HG03460 (cell line): ENCODE data around the gene CCDC8.
"Not testable (repeated sequence)": the region's sequence is repeated elsewhere in the genome, so short reads cannot be mapped to it uniquely, and the experiment has no call there.

ENCODE experiments used
- ATAC-seq: cut with Tn5 transposase; IDR thresholded peaks from one replicate; pipeline ENCODE4 v1.9.1; 2021; ENCODE audit not compliant: unreplicated experiment

Gene CCDC8

DNA sequence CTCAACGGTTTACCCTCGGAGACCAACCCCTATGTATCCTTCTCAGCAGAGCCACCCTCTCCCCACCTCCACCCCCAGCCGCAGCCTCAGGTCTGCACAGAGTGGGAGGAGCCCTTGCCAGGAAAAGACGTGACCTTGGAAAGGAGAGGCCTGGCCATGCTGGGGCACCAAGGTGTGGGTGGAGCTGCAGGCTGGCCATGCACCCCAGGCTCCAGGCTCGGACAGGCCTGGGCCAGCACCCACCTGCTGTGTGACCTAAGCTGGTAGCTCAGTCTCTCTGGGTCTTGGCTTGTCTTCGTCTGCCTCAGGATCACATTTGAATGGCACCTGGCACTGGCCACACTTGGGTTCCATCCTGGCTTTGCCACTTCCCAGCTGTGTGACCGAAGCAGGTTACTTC lies 29.5 kb downstream of the CCDC8 start:
- no peak for ATAC-seq

DNA sequence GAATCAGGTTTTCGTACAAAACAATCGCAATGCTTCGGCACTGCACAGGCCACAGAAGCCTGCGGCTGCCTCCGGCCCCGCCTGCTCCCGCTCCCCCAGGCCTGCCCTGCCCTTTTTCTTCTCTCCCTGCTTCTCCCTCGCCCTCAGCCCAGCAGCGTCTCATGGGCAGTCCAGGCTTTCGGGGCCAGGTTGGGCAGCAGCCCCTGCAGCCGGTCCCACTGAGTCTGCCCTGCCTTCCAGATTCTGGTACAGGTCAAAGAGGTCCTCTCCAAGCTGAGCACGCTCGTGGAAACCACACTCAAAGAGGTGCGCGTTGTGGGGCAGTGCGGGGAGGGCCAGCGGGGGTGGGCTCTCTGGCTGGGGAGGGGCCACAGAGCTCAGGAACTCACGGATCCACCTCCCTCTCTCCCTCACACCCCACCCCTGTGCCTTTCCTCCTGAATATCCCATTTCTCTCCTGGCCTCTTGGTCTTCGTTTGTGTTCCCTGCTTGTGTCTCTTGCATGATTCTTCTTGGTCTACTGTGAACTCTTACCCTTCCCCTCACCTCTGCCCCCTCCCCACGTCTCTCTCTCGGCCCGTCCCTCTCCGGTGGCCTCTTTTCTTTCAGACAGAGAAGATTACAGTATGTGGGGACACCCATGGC lies 30.1 kb downstream of the CCDC8 start:
- ATAC-seq, result no peak

DNA sequence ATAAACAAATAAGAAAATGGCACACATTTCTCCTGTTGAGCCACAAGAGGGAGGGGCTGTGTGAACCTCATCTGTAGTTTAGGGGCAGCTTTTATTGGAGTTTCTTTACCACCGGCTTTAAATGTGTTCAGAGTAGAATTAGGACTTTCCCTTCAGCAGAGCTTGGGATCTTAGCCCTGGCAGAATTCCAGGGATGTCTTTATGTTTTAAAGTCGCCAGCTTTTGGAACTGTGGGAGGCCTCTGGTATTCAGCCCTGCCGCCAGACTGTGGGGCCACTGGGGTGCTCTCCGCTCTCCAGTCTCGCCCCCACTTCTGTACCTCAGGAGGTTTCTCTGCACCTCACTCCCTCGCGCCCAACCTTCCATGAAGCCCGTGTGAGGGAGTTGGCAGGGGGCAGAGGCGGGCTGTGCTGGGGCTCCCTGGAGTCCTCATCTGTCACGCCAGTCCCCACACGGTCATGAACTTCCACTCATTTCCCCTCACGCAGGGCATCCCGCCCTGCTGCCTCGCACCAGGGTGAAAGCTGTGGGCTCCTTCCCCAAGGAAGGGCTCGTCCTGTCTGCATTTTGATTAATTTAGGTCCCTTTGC lies 31.5 kb downstream of the CCDC8 start:
- ATAC-seq, result no peak

DNA sequence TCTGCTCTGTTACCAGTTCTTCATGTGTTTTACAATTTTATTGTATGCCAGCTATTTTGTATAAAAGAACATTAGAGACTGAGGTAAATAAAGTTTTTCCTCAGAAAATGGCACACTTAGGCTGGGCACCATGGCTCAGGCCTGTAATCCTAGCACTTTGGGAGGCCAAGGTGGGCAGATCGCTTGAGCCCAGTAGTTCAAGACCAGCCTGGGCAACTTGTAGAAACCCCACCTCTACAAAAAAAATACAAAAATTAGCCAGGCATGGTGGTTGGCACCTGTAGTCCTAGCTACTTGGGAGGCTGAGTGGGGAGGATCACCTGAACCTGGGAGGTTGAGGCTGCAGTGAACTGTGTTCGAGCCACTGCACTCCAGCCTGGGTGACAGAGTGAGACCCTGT lies 32.0 kb downstream of the CCDC8 start:
- ATAC-seq, result no peak

DNA sequence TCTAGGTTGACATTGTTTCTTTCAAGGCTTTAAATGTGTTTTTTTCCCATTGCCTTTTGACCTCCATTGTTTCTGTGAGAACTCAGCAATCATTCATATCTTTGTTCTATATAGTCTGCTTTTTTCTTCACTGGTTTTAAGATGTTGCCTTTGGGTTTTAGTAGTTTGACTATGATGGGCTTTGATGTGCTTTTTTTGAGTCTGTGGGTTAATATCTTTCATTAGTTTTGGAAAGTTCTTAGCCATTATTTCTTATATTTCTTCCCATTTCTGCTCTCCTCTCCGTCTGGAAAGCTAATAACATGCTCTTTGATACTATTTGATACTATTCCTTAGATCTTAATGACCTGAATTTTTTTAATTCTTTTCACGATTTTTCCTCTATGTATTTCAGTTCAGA lies 32.7 kb downstream of the CCDC8 start:
- no peak for ATAC-seq

DNA sequence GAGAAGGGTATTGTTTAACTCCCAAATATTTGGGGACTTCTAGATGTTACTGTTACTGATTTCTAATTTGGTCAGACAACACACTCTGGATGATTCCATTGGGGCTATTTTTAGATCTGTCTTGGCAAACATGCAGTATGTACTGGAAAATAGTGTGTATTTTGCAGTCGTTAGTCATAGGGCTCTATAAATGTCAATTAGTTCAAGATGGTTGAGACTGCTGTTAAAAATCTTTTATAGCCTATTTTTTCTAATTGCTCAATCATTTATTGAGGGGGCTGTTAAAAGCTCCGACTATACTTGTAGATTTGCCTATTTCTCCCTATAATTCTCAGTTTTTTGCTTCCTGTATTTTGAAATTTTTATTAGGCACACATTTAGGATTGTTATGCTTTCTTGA lies 35.1 kb downstream of the CCDC8 start:
- no peak for ATAC-seq

DNA sequence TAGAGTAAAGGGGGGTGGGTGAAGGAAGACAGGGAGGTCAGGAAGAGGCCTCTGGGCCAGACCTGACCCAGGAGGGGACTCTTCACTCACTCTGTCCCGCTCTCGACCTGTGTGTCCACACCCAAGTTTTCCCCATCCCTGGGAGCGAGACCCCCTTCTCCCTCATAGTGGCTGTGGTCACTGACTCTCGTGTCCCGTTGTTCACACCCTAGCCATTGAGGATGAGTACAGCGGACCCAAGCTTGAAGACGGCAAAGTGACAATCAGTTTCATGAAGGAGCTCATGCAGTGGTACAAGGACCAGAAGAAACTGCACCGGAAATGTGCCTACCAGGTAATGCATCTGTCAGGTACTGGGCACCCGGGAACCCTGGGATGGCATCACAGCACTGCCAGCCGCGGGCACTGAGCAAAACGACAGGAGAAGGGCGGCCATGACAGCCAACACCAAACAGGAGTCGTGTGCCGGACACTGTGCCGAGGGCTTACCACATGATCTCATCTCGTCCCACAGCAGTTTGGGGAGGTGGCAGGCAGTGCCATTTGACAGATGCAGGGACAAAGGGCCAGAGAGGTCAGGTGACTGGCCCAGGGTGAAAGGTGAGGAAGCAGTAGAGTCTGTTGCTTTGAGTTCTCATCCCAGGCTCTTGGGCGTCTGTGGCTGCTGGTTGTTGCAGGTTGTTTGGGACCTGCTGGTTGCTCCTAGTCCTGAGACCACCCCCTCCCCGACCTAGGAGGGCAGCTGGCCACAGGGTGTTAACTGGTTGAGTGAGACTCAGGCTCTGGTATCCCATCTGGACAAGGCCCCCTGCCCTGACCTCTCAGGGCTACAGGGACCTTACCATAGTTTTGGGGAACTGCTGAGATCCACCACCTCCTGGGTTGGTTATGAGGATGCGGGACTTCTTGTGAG lies 36.9 kb downstream of the CCDC8 start:
- ATAC-seq, result no peak

DNA sequence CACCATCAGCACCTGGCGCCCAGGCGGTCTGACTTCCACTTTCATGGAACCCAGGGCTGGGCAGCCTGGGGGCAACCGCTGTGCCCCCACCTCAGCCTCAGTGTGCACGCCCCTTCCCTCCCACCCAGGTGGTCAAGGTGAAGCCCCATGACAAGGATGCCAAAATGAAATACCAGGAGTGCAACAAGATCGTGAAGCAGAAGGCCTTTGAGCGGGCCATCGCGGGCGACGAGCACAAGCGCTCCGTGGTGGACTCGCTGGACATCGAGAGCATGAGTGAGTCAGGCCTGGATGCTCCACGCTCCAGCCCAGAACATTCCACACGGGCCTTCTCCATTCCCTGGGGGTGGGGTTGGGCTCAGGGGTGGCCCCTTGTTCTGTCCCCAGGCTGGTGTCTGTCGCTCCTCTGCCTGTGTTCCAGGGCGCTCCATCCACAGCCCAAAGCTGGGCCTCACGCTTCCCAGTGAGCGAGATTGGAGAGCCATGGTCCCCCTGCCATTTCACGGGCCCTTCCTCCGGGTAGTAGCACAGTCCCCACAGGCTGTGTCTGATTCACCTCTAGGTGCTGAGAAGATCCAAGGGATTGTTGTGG lies 37.8 kb downstream of the CCDC8 start:
- ATAC-seq, result not testable (repeated sequence)

DNA sequence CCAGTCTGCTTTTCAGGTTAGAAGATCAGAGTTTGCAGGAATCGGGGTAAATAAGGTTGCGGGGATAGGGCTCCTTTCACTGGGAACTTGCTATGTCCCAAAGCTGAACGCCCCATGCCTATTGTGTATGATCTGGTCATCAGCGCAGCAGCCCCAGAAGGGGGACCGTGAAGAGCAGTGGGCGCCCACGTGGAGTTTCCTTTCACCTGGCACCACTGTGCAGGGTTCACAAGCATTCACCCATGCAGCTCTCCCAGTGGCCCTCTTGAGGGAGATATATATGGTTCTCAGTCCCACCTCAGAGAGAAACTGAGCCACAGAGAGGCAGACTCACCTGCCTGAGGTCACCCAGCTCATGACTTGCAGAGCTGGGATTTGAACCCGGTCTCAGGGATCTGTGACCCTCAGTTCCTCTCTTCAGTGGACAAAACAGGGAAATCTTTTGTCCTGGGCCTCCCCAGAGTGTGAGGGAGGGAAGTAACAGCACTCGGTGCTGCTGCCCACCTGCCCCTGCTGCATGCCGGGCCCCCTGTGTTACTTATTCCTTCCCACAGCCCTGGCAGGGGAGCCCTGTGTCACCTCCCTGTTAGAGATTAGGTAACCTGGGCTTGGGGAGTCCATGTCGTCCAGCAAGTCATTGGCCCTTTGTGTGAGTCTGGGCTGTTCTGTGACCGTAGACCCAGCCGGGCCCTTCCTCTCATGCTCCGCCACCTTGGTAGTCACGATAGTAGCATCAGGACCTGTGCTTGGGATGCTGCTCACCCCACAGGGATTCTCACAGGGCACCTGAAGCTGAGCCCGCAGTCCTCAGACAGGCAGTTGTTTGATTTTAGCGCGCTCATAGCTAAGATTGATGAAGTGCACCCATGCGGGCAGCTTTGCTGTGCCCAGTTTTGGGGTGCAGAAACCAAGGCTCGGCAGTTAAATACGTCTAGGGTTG lies 38.6 kb downstream of the CCDC8 start:
- no peak for ATAC-seq

DNA sequence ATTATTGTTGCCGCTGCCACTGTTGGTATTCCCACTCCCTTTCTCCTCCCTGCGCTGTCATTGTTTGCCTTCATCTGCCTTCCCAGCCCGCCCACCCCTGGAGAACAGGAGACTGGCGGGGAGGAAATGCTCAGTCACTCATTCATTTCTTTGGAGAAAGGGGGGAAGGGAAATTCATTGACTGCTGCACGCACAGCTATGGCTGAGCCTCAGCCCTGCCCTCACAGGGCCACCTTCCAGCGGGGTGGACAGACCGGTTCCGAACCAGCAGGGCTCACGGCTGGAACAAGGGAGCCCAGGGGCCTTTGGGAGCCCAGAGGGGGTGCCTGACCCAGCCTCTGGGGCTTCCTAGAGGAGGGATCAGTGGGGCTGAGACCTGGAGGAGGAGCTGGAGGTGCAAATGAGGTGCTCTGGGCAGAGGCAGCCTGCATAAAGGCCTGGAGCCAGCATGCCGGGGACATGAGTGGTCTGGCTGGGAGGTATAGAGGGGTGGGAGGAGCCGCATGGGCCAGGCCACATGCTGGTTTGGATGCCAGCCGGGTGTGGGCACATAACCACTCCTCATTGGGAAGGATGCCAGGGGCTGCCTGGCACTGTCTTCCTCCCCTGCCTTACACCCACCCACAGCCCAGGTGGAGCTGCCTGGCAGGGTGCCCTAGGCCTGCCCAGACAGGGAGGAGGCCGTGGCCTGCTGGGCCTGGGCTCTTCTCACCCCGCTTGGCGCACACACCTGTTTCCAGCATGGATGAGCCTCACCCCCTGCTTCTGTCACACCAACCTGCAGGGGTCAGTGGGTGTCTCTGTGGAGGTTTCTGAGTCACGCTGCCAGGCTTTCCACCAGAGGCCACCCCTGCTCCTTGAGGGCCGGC lies 39.6 kb downstream of the CCDC8 start:
- no peak for ATAC-seq

DNA sequence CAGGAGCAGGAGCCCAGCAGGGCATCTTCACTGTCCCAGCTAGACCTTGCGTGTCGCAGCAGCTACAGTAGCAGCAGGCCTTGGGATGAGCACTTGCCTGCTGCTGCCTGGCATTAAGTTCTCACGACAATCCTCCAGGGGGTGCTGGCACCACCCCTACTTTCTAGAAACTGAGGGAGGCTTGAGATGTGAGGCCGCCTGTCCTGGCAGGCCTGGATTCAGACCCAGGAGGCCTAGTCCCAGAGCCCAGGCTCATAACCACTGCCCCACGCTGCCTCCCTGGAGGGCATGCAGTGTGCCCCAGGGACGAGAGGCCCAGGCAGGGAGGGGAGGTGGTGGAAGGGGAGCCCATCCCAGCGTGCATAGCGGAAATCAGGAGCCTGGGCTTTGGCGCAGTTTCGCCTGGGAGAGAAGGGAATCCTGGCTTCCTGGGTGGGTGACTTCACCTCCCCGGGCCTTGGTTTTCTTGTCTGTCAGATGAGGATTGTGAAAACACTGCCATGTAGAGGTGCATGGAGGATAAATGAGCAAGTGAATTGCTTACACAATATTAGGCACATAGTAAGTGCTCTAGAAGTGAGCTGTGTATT lies 40.4 kb downstream of the CCDC8 start:
- ATAC-seq, result no peak

DNA sequence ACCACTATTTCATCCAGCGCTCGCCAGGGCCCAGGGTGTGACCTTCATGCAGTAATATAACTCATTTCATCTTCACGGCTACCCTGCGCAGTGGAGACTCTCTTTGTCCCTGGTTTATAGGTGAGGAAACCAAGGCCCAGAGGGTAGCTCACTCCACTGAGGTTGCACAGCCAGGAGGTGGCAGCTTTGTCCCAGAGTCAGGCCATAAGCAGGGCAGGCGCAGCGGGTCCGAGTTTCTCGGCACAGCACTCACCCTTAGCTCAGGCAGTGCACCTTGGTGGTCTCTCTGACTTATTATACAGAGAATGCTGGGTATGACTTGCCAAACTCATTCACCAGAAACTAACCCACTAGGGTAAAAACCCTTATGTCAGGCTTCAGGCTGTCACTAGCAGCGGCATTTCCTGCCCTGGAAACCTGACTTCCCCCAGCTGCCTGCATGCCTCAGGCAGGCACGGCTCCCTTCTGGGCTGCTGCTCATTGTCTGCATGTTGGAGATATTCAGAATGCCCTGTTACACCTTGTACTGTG lies 41.9 kb downstream of the CCDC8 start:
- no peak for ATAC-seq

DNA sequence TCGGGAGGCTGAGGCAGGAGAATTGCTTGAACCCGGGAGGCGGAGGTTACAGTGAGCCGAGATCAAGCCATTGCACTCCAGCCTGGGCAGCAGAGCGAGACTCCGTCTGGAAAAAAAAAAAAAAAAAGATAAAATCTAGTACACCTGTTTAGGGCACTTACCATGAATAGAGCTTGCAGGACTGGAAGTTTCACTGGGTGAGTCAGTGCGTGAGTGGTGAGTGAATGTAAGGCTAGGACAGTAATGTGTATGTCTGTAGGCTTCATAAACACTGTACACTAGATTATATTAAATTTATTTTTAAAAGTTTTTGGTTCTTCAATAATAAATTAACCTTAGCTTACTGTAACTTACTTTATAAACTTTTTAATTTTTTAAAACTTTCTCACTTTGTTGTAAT lies 43.5 kb downstream of the CCDC8 start:
- ATAC-seq, result no peak

DNA sequence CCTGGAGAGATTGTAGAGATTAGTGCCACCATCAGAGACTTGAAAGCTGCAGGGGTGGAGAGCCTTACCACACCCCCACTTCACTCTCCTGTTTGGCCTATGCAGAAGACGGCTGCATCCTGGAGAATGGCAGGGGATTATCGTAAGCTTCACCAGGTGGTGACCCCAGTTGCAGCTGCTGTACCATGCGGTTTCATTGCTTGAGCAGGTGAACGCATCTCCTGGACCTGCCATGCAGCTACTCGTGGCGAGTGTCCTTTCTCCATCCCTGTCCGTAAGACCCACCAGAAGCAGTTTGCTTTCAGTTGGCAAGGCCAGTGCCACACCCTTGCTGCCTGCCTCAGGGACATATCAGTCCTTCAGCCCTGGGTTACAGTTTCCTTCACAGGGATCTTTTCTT lies 45.2 kb downstream of the CCDC8 start:
- no peak for ATAC-seq

DNA sequence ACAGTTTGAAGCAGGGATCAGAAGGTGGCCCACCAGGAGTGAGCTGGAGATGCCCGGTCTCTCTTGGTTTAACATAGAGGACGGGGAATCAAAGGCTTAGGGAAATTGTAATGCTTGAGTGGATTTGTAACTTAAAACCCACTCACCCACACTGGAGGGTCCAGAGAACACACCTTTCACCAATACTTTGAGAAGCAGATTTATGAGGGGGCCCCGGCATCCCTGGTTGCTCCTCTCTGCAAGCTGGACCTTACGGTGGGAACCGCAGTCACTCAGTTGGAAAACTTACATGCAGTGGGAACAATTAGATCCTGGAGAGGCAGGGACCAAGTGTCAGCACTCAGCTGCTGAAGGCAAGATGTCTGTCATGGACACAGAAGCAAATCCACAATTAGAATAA lies 45.9 kb downstream of the CCDC8 start:
- ATAC-seq, result no peak

DNA sequence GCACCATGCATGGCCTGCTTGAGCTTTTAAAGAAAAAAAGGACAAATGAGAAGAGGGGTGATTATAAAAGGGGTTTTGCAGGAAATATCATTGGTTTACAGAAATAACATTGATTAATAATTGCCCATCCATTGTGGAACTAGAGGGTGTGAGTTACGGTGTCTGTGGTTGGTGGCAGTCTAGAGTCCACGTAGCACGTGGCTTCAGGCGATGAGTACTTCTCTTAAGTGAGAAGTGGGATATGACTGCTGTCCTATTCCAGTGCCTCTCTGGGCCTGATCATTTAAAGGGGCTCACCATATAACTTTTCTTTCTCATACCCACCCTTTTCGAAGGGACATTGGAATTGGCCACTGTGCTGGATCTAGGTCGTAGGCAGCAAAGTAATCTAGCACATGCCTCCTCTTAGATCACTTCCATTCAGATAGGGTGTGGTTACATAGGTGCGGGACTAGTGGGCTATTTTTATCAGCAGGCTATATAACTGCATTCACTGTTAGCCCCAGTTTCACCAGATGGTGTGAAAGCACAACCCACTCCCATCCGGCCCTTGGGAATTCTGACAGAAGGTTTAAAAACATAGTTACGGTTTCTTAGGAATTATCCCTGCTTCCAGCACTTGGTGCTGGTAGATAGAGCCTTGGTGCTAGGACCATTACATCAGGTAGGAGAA lies 46.6 kb downstream of the CCDC8 start:
- no peak for ATAC-seq

DNA sequence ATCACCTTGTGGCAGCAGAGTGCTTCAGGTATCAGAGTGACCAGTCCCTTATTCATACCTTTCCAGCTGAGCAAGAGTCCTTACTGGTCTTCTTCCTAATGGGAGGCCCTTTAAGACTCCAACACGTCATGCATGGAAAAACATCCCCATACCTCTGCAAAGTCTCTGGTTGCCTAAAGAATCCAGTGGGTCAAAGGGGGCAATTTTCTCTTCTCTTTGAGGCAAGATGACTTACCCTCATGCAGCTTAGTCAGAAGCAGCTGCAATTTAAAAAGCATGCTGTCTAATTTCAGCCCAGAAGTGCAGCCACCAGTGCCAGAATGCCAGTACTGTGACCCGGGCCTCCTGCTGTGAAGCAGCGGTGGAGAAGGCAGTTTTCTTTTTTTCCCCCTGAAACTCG lies 47.8 kb downstream of the CCDC8 start:
- ATAC-seq, result no peak

DNA sequence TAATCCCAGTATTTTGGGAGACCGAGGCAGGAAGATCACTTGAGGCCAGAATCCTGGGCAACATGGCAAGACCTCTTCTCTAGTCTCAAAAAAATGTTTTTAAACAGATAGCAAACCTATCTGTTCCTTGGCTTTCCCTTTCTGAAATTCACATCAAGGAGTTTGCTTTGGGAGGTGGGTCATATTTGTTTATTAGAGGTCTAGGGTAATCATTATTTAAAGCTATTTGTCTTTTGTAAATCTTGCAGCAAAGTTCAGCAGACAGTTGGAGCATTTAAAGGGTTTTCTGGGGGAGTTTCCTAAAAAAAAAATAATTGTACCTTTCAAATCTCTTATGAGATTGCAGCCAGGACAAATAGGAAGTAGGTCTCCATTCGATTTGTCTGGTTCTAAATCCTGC lies 49.0 kb downstream of the CCDC8 start:
- no peak for ATAC-seq

DNA sequence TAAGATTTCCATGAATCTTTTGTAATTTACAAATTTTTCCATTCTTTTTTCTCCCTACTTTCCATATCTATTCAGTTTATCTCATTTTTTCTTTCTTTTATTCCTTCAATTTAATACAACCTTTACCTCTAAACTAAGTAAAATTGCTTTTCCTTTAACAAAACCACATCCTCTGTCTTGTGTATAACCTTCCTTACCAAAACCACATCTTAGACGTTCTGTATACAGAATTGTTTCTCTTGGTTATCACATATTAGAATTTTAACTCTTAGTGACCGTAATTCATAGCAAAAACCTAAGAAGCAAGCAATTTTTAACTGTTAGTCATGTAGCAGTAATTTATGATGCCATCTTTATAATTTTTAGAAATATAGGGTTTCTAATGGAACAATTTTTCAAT lies 51.4 kb downstream of the CCDC8 start:
- ATAC-seq, result no peak
